Neural crest cell (in vitro differentiated cells): ENCODE data around the gene EEF1AKMT4. TPM values are rescaled to one million over a fixed set of nuclear protein-coding genes. Genes with fewer than 3 reads are reported as not detected.

Source experiments
- DNase-seq: peaks from one replicate; pipeline ENCODE4 v3.0.0; 2021; ENCODE audit warnings: low read depth, mixed read lengths, low spot score
- H3K27ac Mint-ChIP-seq: one replicate; pipeline ENCODE4 v1.8.0; 2021; ENCODE audit warnings: mild to moderate bottlenecking, mixed read lengths; ENCODE audit not compliant: unreplicated experiment
- H3K27me3 Mint-ChIP-seq: 2 replicates; pipeline ENCODE4 v1.8.0; 2021; ENCODE audit warnings: low read depth, mild to moderate bottlenecking, mixed read lengths
- H3K36me3 Mint-ChIP-seq: 2 replicates; pipeline ENCODE4 v1.8.0; 2021; ENCODE audit warnings: low read depth, mild to moderate bottlenecking, mixed read lengths
- H3K4me1 Mint-ChIP-seq: 2 replicates; pipeline ENCODE4 v1.8.0; 2021; ENCODE audit warnings: mixed read lengths
- H3K4me3 Mint-ChIP-seq: one replicate; pipeline ENCODE4 v1.8.0; 2021; ENCODE audit warnings: mild to moderate bottlenecking, mixed read lengths
- H3K9me3 Mint-ChIP-seq: 2 replicates; pipeline ENCODE4 v1.8.0; 2021; ENCODE audit warnings: mixed read lengths
- CTCF ChIP-seq: fragments of 200-600 bp; sonication (generic); conservative IDR thresholded peaks from 2 replicates; pipeline ENCODE4 v1.5.0; 2021; ENCODE audit warnings: antibody characterized with exemption, mild to moderate bottlenecking
- total RNA-seq: library from RNA; stranded (reverse); gene quantifications from 2 replicates; pipeline ENCODE4 v1.2.1, GENCODE V29; 2021

EEF1AKMT4 gene
- total RNA-seq, 1 donor from 2014 or later: 3.4 TPM

- DNase-seq: peak; percentile 83
- Mint-ChIP-seq H3K4me1 (peaks cover 17% of the 10 kb centered on the region), H3K36me3 (no peaks in the 10 kb centered on the region), H3K27me3 (peaks cover 4% of the 10 kb centered on the region), H3K27ac (peak within 1 kb of the TSS; percentile 99), H3K4me3 (peak within 1 kb of the TSS; percentile 97), H3K9me3 (no peaks in the 10 kb centered on the region)
- TF ChIP-seq CTCF: no peak
These were observed 739 bp upstream of the EEF1AKMT4 start, which contains the start of gene ALG3 for GRCh38 chr3:184248454-184249411. TSS of gene ALG3 (minus strand) at chr3:184248962. CDS start at chr3:184248940, 22 bp downstream.

- peak overlapping the region; percentile 97 for H3K4me3 Mint-ChIP-seq
- no peak overlapping the region for H3K27ac Mint-ChIP-seq
- peak; percentile 91 for TF ChIP-seq CTCF
- H3K27me3 Mint-ChIP-seq: peaks cover 10% of the 10 kb centered on the region
- peak; percentile 85 for DNase-seq
- H3K36me3 Mint-ChIP-seq: no peaks in the 10 kb centered on the region
- no peaks in the 10 kb centered on the region for H3K9me3 Mint-ChIP-seq
- H3K4me1 Mint-ChIP-seq: peaks cover 17% of the 10 kb centered on the region
These were observed 826 bp downstream of the EEF1AKMT4 start for GRCh38 chr3:184250167-184250828.

- Mint-ChIP-seq H3K27me3 (peaks cover 42% of the 10 kb centered on the region), H3K9me3 (no peaks in the 10 kb centered on the region), H3K4me3 (no peak overlapping the region), H3K27ac (no peak overlapping the region), H3K36me3 (no peaks in the 10 kb centered on the region), H3K4me1 (peaks cover 7% of the 10 kb centered on the region)
- no peak for TF ChIP-seq CTCF
- DNase-seq: no peak
These were observed 6.0 kb downstream of the EEF1AKMT4 start for GRCh38 chr3:184255291-184256039.

GRCh38 chr3:184257083-184257915, 7.8 kb downstream of the EEF1AKMT4 start:
- Mint-ChIP-seq H3K4me3 (peak overlapping the region; percentile 29), H3K36me3 (no peaks in the 10 kb centered on the region), H3K27me3 (peaks cover 58% of the 10 kb centered on the region), H3K4me1 (peaks cover 15% of the 10 kb centered on the region), H3K9me3 (no peaks in the 10 kb centered on the region), H3K27ac (no peak overlapping the region)
- no peak for TF ChIP-seq CTCF
- DNase-seq: no peak
